Measurements from ENCODE around the gene EIF1AD. TPM values are rescaled to one million over a fixed set of nuclear protein-coding genes. Genes with fewer than 3 reads are reported as not detected.

EIF1AD gene
- total and polyA plus RNA-seq, 2 of the 8 experiments (the other 6 are each of a cell fraction or from before 2014, with no cell fraction given) = 32.6 to 39.9 TPM

- no peak overlapping the region for H2BK120ac ChIP-seq (replicated peaks; ENCODE audit: low read depth, low read length)
- ChIA-PET POLR2A (ENCODE audit: partially characterized antibody) (interaction anchor here (0.8 to 1.6 kb wide), 6 partner anchors 9 to 62 kb away, joined by 3 to 6 read pairs (median 3); partner anchors contain the start of genes CCDC85B and SART1), CTCF (ENCODE audit: partially characterized antibody) (interaction anchor here (0.6 to 1.7 kb wide), 3 partner anchors 19 to 67 kb away, joined by 3 to 8 read pairs (median 5); no protein-coding TSS in a partner anchor)
- H2BK5ac ChIP-seq (ENCODE audit: low read depth, low read length) = no peak overlapping the region
- H4K91ac ChIP-seq (replicated peaks; ENCODE audit: insufficient read length, low read length) = no peak overlapping the region
- no peaks in the 10 kb centered on the region for H3K79me2 ChIP-seq (ENCODE audit: control insufficient read depth in 1 of 2, insufficient read depth in 2 of 2, low read length in 2 of 2)
- no peak overlapping the region for H2BK15ac ChIP-seq (ENCODE audit: low read length)
- no peak overlapping the region for H2BK12ac ChIP-seq (ENCODE audit: low read depth, low read length)
- DNase-seq (ENCODE audit: low read depth in 1 of 2, low spot score in 2 of 2) = no peak
- H3K36me3 ChIP-seq (ENCODE audit: control insufficient read depth in 2 of 4, insufficient read depth in 4 of 4, low read length in 3 of 4) = no peaks in the 10 kb centered on the region
- H3K18ac ChIP-seq (ENCODE audit: extremely low read depth, low read length) = no peak overlapping the region
- H3K27ac ChIP-seq (ENCODE audit: low read depth, low read length) = no peak overlapping the region
- H3K56ac ChIP-seq (replicated peaks; ENCODE audit: insufficient read length, low read depth, low read length) = no peak overlapping the region
- WGBS, 2 experiments (ENCODE audit: extremely low coverage in 1 of 2, insufficient coverage in 1 of 2, insufficient read length in 1 of 2, insufficient replicate concordance in 2 of 2, low coverage in 1 of 2, low lambda C conversion rate in 2 of 2, missing lambda C conversion rate in 1 of 2) = 93% methylated on average over 6 of the region's 6 CpGs; no CpG with 5 or more reads in 1 of the 2 experiments
- H3K23me2 ChIP-seq (ENCODE audit: low read depth, low read length) = no peaks in the 10 kb centered on the region; the same call in 1 of the 2 replicates
- no peak overlapping the region for H4K8ac ChIP-seq (ENCODE audit: extremely low read depth, insufficient read depth, low read length)
- H2AFZ ChIP-seq (ENCODE audit: low read length) = no peak overlapping the region
- H4K20me1 ChIP-seq (replicated peaks in 1 of 2; ENCODE audit: control insufficient read depth in 1 of 2, insufficient read depth in 2 of 2, low read length in 2 of 2) = no peaks in the 10 kb centered on the region
- no peak overlapping the region for H2BK20ac ChIP-seq (ENCODE audit: low read length)
- peaks cover 0 to 5% (median 2%) of the 10 kb centered on the region in 4 experiments; a peak in 4 of 7 replicates for H3K4me1 ChIP-seq (replicated peaks in 1 of 4; ENCODE audit: control insufficient read depth in 3 of 4, insufficient read depth in 4 of 4, low read length in 3 of 4)
- no peaks in the 10 kb centered on the region for H3K9me3 ChIP-seq (ENCODE audit: insufficient read depth in 2 of 2, low read depth in 1 of 2, low read length in 1 of 2)
- no peaks in the 10 kb centered on the region for H3K79me1 ChIP-seq (ENCODE audit: low read depth, low read length)
- H3K4ac ChIP-seq (replicated peaks; ENCODE audit: insufficient read length, low read depth, low read length) = no peak overlapping the region
- no peak overlapping the region for H3K4me2 ChIP-seq (ENCODE audit: insufficient read depth in 1 of 2, low read depth in 2 of 2, low read length in 2 of 2)
- H3K4me3 ChIP-seq (ENCODE audit: extremely low read depth in 1 of 4, insufficient read depth in 2 of 4, low read depth in 3 of 4, low read length in 4 of 4) = no peak overlapping the region
- no peak overlapping the region for H3K23ac ChIP-seq (ENCODE audit: insufficient read length)
- no peaks in the 10 kb centered on the region for H3K27me3 ChIP-seq (replicated peaks in 1 of 4; ENCODE audit: control insufficient read depth in 3 of 4, extremely low read depth in 1 of 4, insufficient read depth in 3 of 4, low read length in 3 of 4)
- H2AK5ac ChIP-seq (ENCODE audit: low read depth, low read length) = no peak overlapping the region
- no peak overlapping the region for H3K14ac ChIP-seq (ENCODE audit: insufficient read length)
- H4K5ac ChIP-seq (ENCODE audit: insufficient read length, low read depth, low read length) = no peak overlapping the region
- FAIRE-seq = no peak
- H3K9ac ChIP-seq (replicated peaks in 1 of 4; ENCODE audit: extremely low read depth in 1 of 4, low read depth in 3 of 4, low read length in 3 of 4) = no peak overlapping the region
- no peak for TF ChIP-seq RNF2 (IDR thresholded peaks at IDR 0.05; ENCODE audit: borderline replicate concordance, low read depth, low read length, missing control alignments, poor library complexity, severe bottlenecking)
- TF ChIP-seq PHF8 (conservative IDR thresholded peaks at IDR 0.05; ENCODE audit: low read depth, low read length) = no peak
- no peak for TF ChIP-seq SP1 (IDR thresholded peaks at IDR 0.05; ENCODE audit: low read depth, low read length)
Observed at GRCh38 chr11:65952052-65952521, 49.9 kb downstream of the EIF1AD start.

All from H1 (cell line).